SK-N-SH treated with all-trans-retinoic acid at 6 μM for 48 hours (cell line): ENCODE measurements around the gene NTSR1.

Source experiments
- CREB5 ChIP-seq: fragments of 250-450 bp; sonication (Bioruptor Pico); IDR thresholded peaks from 2 replicates; pipeline ENCODE4 v1.5.1; 2020; ENCODE audit warnings: low read depth, mild to moderate bottlenecking, moderate library complexity
- ZFP30 ChIP-seq: fragments of 450-650 bp; formaldehyde crosslinking; IDR thresholded peaks from 2 replicates; pipeline ENCODE4 v1.5.0; 2022; ENCODE audit warnings: mild to moderate bottlenecking, moderate library complexity
- ZNF565 ChIP-seq: fragments of 450-650 bp; formaldehyde crosslinking; conservative IDR thresholded peaks from 2 replicates; pipeline ENCODE4 v1.5.0; 2020; ENCODE audit warnings: low read depth, mild to moderate bottlenecking, moderate library complexity

GRCh38 chr20:62771396-62772102 is 62.9 kb downstream of the NTSR1 start:
- TF ChIP-seq ZFP30 (CRISPR knock-in tag) (no peak), ZNF565 (CRISPR knock-in tag) (no peak), CREB5 (no peak)
